ENCODE measurements around the gene FBXL19.

Gene FBXL19

DNA sequence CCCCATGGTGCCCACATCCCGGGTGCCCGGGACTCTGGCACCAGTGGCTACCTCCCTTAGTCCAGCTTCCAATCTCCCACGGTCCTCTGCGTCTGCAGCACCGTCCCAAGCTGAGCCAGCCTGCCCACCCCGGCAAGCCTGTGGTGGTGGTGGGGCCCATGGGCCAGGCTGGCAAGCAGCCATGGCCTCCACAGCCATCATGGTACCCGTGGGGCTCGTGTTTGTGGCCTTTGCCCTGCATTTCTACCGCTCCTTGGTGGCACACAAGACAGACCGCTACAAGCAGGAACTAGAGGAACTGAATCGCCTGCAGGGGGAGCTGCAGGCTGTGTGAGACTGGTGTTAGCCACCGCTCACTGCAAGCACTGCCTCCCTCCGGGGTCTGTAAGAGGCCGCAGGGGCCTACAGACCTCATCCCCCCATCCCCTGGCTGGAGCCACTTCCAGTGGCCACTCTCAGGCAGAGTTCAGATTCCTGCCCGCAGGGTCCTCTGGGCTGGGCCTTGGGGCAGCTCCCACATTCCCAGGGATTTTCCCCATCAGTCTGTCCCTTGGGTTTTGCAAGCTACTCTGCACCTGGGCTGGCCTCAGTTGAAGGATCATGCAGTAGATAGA, 30.2 kb downstream of the FBXL19 start:
- Mint-ChIP-seq H3K27ac (peak overlapping the region; percentile 39), H3K27me3 (ENCODE audit: low read depth, poor library complexity) (peaks cover 4% of the 10 kb centered on the region), H3K4me1 (peaks cover 38% of the 10 kb centered on the region), H3K4me3 (no peak overlapping the region), H3K36me3 (ENCODE audit: low read depth) (no peaks in the 10 kb centered on the region), H3K9me3 (no peaks in the 10 kb centered on the region)
- TF ChIP-seq, protein P1, sequence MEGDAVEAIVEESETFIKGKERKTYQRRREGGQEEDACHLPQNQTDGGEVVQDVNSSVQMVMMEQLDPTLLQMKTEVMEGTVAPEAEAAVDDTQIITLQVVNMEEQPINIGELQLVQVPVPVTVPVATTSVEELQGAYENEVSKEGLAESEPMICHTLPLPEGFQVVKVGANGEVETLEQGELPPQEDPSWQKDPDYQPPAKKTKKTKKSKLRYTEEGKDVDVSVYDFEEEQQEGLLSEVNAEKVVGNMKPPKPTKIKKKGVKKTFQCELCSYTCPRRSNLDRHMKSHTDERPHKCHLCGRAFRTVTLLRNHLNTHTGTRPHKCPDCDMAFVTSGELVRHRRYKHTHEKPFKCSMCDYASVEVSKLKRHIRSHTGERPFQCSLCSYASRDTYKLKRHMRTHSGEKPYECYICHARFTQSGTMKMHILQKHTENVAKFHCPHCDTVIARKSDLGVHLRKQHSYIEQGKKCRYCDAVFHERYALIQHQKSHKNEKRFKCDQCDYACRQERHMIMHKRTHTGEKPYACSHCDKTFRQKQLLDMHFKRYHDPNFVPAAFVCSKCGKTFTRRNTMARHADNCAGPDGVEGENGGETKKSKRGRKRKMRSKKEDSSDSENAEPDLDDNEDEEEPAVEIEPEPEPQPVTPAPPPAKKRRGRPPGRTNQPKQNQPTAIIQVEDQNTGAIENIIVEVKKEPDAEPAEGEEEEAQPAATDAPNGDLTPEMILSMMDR (IDR thresholded peaks at IDR 0.05) = peak; percentile 75
- DNase-seq = peak; percentile 82

DNA sequence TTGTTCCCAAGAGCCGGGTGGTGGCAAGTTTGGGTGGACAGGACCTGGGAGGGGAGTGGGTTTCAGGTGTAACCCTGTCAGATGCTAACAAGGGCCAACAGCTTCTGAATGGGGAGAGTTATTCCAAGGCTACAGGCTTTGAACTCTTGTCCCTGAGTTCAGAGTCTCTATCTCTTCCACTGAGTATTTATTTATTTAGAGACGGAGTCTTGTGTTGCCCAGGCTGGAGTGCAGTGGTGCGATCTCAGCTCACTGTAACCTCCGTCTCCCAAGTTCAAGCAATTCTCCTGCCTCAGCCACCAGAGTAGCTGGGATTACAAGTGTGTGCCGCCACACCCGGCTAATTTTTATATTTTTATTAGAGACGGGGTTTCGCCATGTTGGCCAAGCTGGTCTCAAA, 31.6 kb downstream of the FBXL19 start:
- H3K27me3 Mint-ChIP-seq (ENCODE audit: low read depth, poor library complexity) = peaks cover 4% of the 10 kb centered on the region
- peaks cover 45% of the 10 kb centered on the region for H3K4me1 Mint-ChIP-seq
- DNase-seq = no peak
- no peaks in the 10 kb centered on the region for H3K9me3 Mint-ChIP-seq
- no peak overlapping the region for H3K4me3 Mint-ChIP-seq
- peak overlapping the region; percentile 83 for H3K27ac Mint-ChIP-seq
- H3K36me3 Mint-ChIP-seq (ENCODE audit: low read depth) = peaks cover 11% of the 10 kb centered on the region
- TF ChIP-seq, protein P1 (IDR thresholded peaks at IDR 0.05) = no peak

DNA sequence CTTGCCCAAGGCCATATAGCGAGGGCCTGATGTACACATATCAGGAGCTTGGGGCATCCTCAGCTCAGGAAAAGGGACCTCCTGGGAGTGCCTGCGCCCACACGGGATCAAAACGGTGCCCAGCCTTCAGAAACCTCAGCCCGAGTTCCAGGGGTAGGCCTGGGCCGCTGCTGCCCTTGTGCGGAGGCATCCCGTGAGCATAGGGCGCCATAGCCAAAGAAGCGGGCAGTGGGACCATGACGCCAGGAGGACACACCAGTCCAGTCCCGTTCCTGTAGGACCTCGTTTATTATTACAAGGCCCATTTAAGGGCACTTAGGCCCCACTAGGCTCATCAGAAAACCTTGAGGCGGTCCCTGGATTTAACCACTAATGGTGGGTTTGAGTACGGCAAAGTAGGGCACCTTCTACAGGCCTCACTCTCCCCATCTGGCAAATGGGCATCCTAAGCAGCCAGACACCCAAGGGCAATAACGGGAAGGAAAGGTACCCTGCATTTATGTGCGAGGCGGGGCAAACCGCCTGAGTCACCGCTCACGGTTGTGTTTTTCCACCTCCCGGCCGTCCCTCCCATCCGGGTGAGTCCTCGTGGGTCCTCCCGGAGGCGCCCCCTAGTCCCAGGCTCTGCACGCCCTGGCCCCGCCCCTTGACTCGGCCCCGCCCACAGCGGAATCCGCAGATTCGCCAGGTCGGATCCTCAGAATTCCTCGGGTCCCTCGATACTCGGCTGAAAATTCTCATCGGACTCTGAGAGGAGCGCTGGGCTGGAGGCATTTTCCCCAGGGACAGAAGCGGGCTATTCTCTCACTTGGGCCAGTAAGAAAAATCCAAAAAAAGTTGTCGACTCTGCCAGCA, 33.5 kb downstream of the FBXL19 start:
- Mint-ChIP-seq H3K4me3 (peak overlapping the region; percentile 94), H3K27ac (peak overlapping the region; percentile 100), H3K4me1 (peaks cover 40% of the 10 kb centered on the region), H3K27me3 (ENCODE audit: low read depth, poor library complexity) (peaks cover 4% of the 10 kb centered on the region), H3K9me3 (no peaks in the 10 kb centered on the region), H3K36me3 (ENCODE audit: low read depth) (peaks cover 30% of the 10 kb centered on the region)
- TF ChIP-seq, protein P1 (IDR thresholded peaks at IDR 0.05) = no peak
- peak; percentile 93 for DNase-seq

DNA sequence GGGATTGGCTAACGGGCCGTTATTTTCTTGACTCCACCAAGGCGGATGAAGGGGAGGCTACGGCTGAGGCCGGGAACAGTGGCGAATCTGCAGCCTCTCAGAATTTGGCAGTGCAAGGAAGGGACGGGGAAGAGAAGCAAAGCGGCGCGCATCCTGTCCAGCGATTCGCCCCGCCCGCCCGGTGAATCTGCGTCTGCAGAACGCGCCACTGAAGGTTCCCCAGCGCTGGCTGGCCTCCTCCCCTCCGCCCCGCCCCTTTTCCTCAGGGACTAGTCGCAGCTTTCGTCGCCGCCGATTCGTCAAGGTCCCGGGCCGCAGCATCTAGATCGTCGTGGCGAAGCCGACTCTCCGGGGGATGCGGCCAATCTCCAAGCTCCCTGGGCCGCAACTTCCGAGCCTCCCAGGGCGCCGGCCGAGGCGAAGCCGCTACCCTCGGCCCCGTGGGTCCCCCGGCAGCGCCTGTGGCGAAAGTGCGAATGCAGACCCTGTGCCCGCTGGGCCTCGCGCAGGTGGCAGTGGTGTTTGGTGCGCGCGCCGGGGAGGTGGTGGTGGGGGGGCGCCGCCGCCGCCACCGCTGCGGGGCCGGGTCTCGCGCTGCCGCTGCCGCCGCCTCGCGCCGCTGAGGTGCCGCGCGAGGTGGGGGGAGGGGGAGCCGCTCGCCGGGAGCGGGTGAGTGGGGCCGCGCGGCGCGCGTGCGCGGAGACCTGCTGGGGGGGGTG, 34.2 kb downstream of the FBXL19 start, which contains the start of gene SETD1A:
Gene SETD1A, plus strand, starts transcription at position 299 of the 719 bp plus-strand sequence. CDS start 978 bp downstream, outside the sequence.
- peaks cover 38% of the 10 kb centered on the region for H3K4me1 Mint-ChIP-seq
- TF ChIP-seq, protein P1 (IDR thresholded peaks at IDR 0.05) = no peak
- peak within 1 kb of the TSS; percentile 100 for H3K27ac Mint-ChIP-seq
- H3K36me3 Mint-ChIP-seq (ENCODE audit: low read depth) = peaks cover 35% of the 10 kb centered on the region
- H3K27me3 Mint-ChIP-seq (ENCODE audit: low read depth, poor library complexity) = peaks cover 4% of the 10 kb centered on the region
- no peaks in the 10 kb centered on the region for H3K9me3 Mint-ChIP-seq
- H3K4me3 Mint-ChIP-seq = peak within 1 kb of the TSS; percentile 94
- DNase-seq = peak; percentile 98

DNA sequence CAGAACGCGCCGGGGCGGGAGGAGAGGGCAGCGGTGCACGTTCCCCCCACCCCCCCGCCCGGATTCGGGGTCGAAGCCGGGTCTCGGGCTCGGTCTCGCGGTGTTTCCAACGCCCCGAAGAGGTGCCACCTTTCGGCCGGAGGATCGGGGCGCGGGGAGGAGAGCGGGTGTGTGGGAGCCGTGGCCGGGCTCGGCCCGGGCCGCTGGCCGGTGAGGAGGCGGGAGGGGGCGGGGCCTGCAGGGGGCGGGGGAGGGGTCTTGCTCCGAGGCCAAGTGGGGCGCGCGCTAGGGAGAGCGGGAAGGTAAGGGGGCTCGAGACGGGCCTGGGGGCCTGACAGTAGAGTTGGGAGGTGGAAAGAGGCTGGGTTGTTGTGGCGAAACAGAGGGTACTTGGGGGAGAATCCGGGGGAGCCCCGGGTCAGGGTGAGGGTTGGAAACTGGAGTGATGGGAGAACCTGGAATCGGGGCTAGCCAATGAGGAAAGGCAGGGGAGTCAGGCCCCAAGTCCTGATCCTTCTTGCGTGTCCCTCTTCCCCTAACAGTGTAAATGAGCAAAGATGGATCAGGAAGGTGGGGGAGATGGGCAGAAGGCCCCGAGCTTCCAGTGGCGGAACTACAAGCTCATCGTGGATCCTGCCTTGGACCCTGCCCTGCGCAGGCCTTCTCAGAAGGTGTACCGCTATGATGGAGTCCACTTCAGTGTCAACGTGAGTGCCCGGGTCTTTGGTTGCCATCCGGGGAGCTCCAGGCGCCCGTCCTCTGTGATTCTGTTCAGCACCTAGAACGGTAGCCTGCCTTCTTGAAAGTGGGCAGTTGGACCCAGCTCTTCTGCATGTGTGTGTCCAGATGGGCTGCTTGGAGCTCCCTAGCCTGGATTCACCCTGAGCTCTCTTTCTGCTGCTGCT, 35.1 kb downstream of the FBXL19 start:
- no peak for DNase-seq
- Mint-ChIP-seq H3K9me3 (no peaks in the 10 kb centered on the region), H3K27me3 (ENCODE audit: low read depth, poor library complexity) (peaks cover 4% of the 10 kb centered on the region), H3K4me1 (peaks cover 35% of the 10 kb centered on the region), H3K36me3 (ENCODE audit: low read depth) (peaks cover 42% of the 10 kb centered on the region), H3K27ac (peak overlapping the region; percentile 74), H3K4me3 (peak overlapping the region; percentile 94)
- TF ChIP-seq, protein P1 (IDR thresholded peaks at IDR 0.05) = no peak
